Measurements from ENCODE around the gene ACSS2.

The ACSS2 gene

GRCh38 chr20:34859826-34860545 is 16.4 kb upstream of the ACSS2 start:
- peaks cover 21% of the 10 kb centered on the region for H3K36me3 ChIP-seq (ENCODE audit: insufficient read depth, low read length)

GRCh38 chr20:34861386-34862084 is 14.9 kb upstream of the ACSS2 start:
- no peaks in the 10 kb centered on the region for H3K9me3 ChIP-seq (ENCODE audit: low read length)
- peaks cover 20% of the 10 kb centered on the region for H3K36me3 ChIP-seq (ENCODE audit: insufficient read depth, low read length)
- no peak overlapping the region for H3K4me3 ChIP-seq (ENCODE audit: low read depth in 1 of 2, low read length in 2 of 2)
- H3K27ac ChIP-seq (ENCODE audit: low read depth, low read length), result no peak overlapping the region
- no peaks in the 10 kb centered on the region for H3K4me1 ChIP-seq (ENCODE audit: insufficient read depth, low read length)
- H3K9ac ChIP-seq (ENCODE audit: low read length), result no peak overlapping the region
- no peaks in the 10 kb centered on the region for H3K27me3 ChIP-seq (ENCODE audit: control insufficient read depth in 1 of 2, insufficient read depth in 2 of 2, low read length in 2 of 2)

More at GRCh38 chr20:34859826-34860545, 16.4 kb upstream of the ACSS2 start:
- no peaks in the 10 kb centered on the region for H3K9me3 ChIP-seq (ENCODE audit: low read length)
- H3K27ac ChIP-seq (ENCODE audit: low read depth, low read length), result no peak overlapping the region
- H3K4me1 ChIP-seq (ENCODE audit: insufficient read depth, low read length), result no peaks in the 10 kb centered on the region
- H3K4me3 ChIP-seq (ENCODE audit: low read depth in 1 of 2, low read length in 2 of 2), result no peak overlapping the region
- no peak overlapping the region for H3K9ac ChIP-seq (ENCODE audit: low read length)
- H3K27me3 ChIP-seq (ENCODE audit: control insufficient read depth in 1 of 2, insufficient read depth in 2 of 2, low read length in 2 of 2), result no peaks in the 10 kb centered on the region

- H3K4me1 ChIP-seq (ENCODE audit: insufficient read depth, low read length), result no peaks in the 10 kb centered on the region
- H3K27me3 ChIP-seq (ENCODE audit: control insufficient read depth in 1 of 2, insufficient read depth in 2 of 2, low read length in 2 of 2), result no peaks in the 10 kb centered on the region
- H3K36me3 ChIP-seq (ENCODE audit: insufficient read depth, low read length), result peaks cover 16% of the 10 kb centered on the region
- no peak overlapping the region for H3K4me3 ChIP-seq (ENCODE audit: low read depth in 1 of 2, low read length in 2 of 2)
- H3K9me3 ChIP-seq (ENCODE audit: low read length), result no peaks in the 10 kb centered on the region
- H3K27ac ChIP-seq (ENCODE audit: low read depth, low read length), result no peak overlapping the region
- no peak overlapping the region for H3K9ac ChIP-seq (ENCODE audit: low read length)
Observed at GRCh38 chr20:34862724-34863123, 13.7 kb upstream of the ACSS2 start.

GRCh38 chr20:34863421-34863965 is 12.9 kb upstream of the ACSS2 start:
- peaks cover 16% of the 10 kb centered on the region for H3K36me3 ChIP-seq (ENCODE audit: insufficient read depth, low read length)
- H3K27ac ChIP-seq (ENCODE audit: low read depth, low read length), result no peak overlapping the region
- H3K27me3 ChIP-seq (ENCODE audit: control insufficient read depth in 1 of 2, insufficient read depth in 2 of 2, low read length in 2 of 2), result no peaks in the 10 kb centered on the region
- no peak overlapping the region for H3K9ac ChIP-seq (ENCODE audit: low read length)
- H3K9me3 ChIP-seq (ENCODE audit: low read length), result no peaks in the 10 kb centered on the region
- no peaks in the 10 kb centered on the region for H3K4me1 ChIP-seq (ENCODE audit: insufficient read depth, low read length)
- H3K4me3 ChIP-seq (ENCODE audit: low read depth in 1 of 2, low read length in 2 of 2), result no peak overlapping the region

GRCh38 chr20:34864216-34864615 is 12.2 kb upstream of the ACSS2 start:
- H3K36me3 ChIP-seq (ENCODE audit: insufficient read depth, low read length), result peaks cover 16% of the 10 kb centered on the region
- no peak overlapping the region for H3K27ac ChIP-seq (ENCODE audit: low read depth, low read length)
- H3K4me1 ChIP-seq (ENCODE audit: insufficient read depth, low read length), result no peaks in the 10 kb centered on the region
- no peak overlapping the region for H3K9ac ChIP-seq (ENCODE audit: low read length)
- H3K9me3 ChIP-seq (ENCODE audit: low read length), result no peaks in the 10 kb centered on the region
- no peak overlapping the region for H3K4me3 ChIP-seq (ENCODE audit: low read depth in 1 of 2, low read length in 2 of 2)
- no peaks in the 10 kb centered on the region for H3K27me3 ChIP-seq (ENCODE audit: control insufficient read depth in 1 of 2, insufficient read depth in 2 of 2, low read length in 2 of 2)

GRCh38 chr20:34871320-34871926 is 5.0 kb upstream of the ACSS2 start:
- peaks cover 5% of the 10 kb centered on the region for H3K36me3 ChIP-seq (ENCODE audit: insufficient read depth, low read length)
- peak overlapping the region in 1 of 2 donors; percentile 85 for H3K4me3 ChIP-seq (ENCODE audit: low read depth in 1 of 2, low read length in 2 of 2)
- H3K9ac ChIP-seq (ENCODE audit: low read length), result no peak overlapping the region
- no peaks in the 10 kb centered on the region for H3K9me3 ChIP-seq (ENCODE audit: low read length)
- no peak overlapping the region for H3K27ac ChIP-seq (ENCODE audit: low read depth, low read length)
- peaks cover 31% of the 10 kb centered on the region for H3K4me1 ChIP-seq (ENCODE audit: insufficient read depth, low read length)
- H3K27me3 ChIP-seq (ENCODE audit: control insufficient read depth in 1 of 2, insufficient read depth in 2 of 2, low read length in 2 of 2), result no peaks in the 10 kb centered on the region

GRCh38 chr20:34871966-34872621 is 4.3 kb upstream of the ACSS2 start:
- Histone ChIP-seq H3K4me3 (ENCODE audit: low read depth in 1 of 2, low read length in 2 of 2) (peak overlapping the region; percentile 84 to 85), H3K27ac (ENCODE audit: low read depth, low read length) (peak overlapping the region; percentile 51), H3K36me3 (ENCODE audit: insufficient read depth, low read length) (peaks cover 5% of the 10 kb centered on the region), H3K27me3 (ENCODE audit: control insufficient read depth in 1 of 2, insufficient read depth in 2 of 2, low read length in 2 of 2) (no peaks in the 10 kb centered on the region), H3K9ac (ENCODE audit: low read length) (peak overlapping the region; percentile 61), H3K9me3 (ENCODE audit: low read length) (no peaks in the 10 kb centered on the region), H3K4me1 (ENCODE audit: insufficient read depth, low read length) (peaks cover 31% of the 10 kb centered on the region)

- Histone ChIP-seq H3K36me3 (ENCODE audit: insufficient read depth, low read length) (peaks cover 5% of the 10 kb centered on the region), H3K27me3 (ENCODE audit: control insufficient read depth in 1 of 2, insufficient read depth in 2 of 2, low read length in 2 of 2) (no peaks in the 10 kb centered on the region), H3K9ac (ENCODE audit: low read length) (peak within 1 kb of the TSS; percentile 61), H3K9me3 (ENCODE audit: low read length) (no peaks in the 10 kb centered on the region), H3K4me3 (ENCODE audit: low read depth in 1 of 2, low read length in 2 of 2) (peak within 1 kb of the TSS; percentile 84 to 85), H3K4me1 (ENCODE audit: insufficient read depth, low read length) (peaks cover 32% of the 10 kb centered on the region), H3K27ac (ENCODE audit: low read depth, low read length) (peak within 1 kb of the TSS; percentile 51)
Observed at GRCh38 chr20:34872622-34873224, 3.7 kb upstream of the ACSS2 start, which contains the start of gene GGT7. GGT7 (minus strand) TSS chr20:34872856; CDS start chr20:34872815, 41 bp downstream.

- Histone ChIP-seq H3K36me3 (ENCODE audit: insufficient read depth, low read length) (peaks cover 5% of the 10 kb centered on the region), H3K27me3 (ENCODE audit: control insufficient read depth in 1 of 2, insufficient read depth in 2 of 2, low read length in 2 of 2) (no peaks in the 10 kb centered on the region), H3K27ac (ENCODE audit: low read depth, low read length) (peak overlapping the region; percentile 51), H3K4me3 (ENCODE audit: low read depth in 1 of 2, low read length in 2 of 2) (peak overlapping the region in 1 of 2 donors; percentile 85), H3K9ac (ENCODE audit: low read length) (peak overlapping the region; percentile 9), H3K4me1 (ENCODE audit: insufficient read depth, low read length) (peaks cover 40% of the 10 kb centered on the region), H3K9me3 (ENCODE audit: low read length) (no peaks in the 10 kb centered on the region)
Observed at GRCh38 chr20:34873583-34874093, 2.8 kb upstream of the ACSS2 start.

GRCh38 chr20:34874094-34874654 is 2.2 kb upstream of the ACSS2 start:
- no peak overlapping the region for H3K9ac ChIP-seq (ENCODE audit: low read length)
- no peak overlapping the region for H3K4me3 ChIP-seq (ENCODE audit: low read depth in 1 of 2, low read length in 2 of 2)
- H3K27me3 ChIP-seq (ENCODE audit: control insufficient read depth in 1 of 2, insufficient read depth in 2 of 2, low read length in 2 of 2), result no peaks in the 10 kb centered on the region
- H3K27ac ChIP-seq (ENCODE audit: low read depth, low read length), result peak overlapping the region; percentile 2
- peaks cover 5% of the 10 kb centered on the region for H3K36me3 ChIP-seq (ENCODE audit: insufficient read depth, low read length)
- peaks cover 40% of the 10 kb centered on the region for H3K4me1 ChIP-seq (ENCODE audit: insufficient read depth, low read length)
- H3K9me3 ChIP-seq (ENCODE audit: low read length), result no peaks in the 10 kb centered on the region
